ENCODE measurements around the gene PDCD2.

Gene PDCD2

GRCh38 chr6:170525795-170526194, 58.6 kb downstream of the PDCD2 start:
- DNase-seq (ENCODE audit: insufficient read length, low spot score) (no peak), FAIRE-seq (no peak)
- TF ChIP-seq POLR2A (IDR thresholded peaks at IDR 0.05; ENCODE audit: low read depth, low read length) = no peak
- TF ChIP-seq POLR2AphosphoS5 (IDR thresholded peaks at IDR 0.05; ENCODE audit: low read depth, low read length) = no peak
- no peak for TF ChIP-seq PAX5 (IDR thresholded peaks at IDR 0.05; ENCODE audit: insufficient read depth, low read length, severe bottlenecking)
- no peak for TF ChIP-seq TAF1 (IDR thresholded peaks at IDR 0.05; ENCODE audit: low read depth, low read length)
- no peak for TF ChIP-seq SPI1 (IDR thresholded peaks at IDR 0.05; ENCODE audit: low read depth, low read length)
- TF ChIP-seq POU2F2 (IDR thresholded peaks at IDR 0.05; ENCODE audit: low read depth, low read length) = no peak

Data from GM12891 (cell line).